ENCODE data around the gene C4orf46. TPM values are rescaled to one million over a fixed set of nuclear protein-coding genes. Genes with fewer than 3 reads are reported as not detected.
A peak's percentile ranks its signal among the peaks of the same experiment; 100 is the strongest.

C4orf46 gene
- total and polyA plus RNA-seq, 12 donors = 1.6 to 10.3 (median 3.5) TPM

GRCh38 chr4:158624889-158625478 lies 46.7 kb downstream of the C4orf46 start:
- Histone ChIP-seq H3K27ac (no peak overlapping the region), H3K9me3 (replicated peaks in 1 of 3) (no peaks in the 10 kb centered on the region), H3K4me3 (no peak overlapping the region), H3K27me3 (no peaks in the 10 kb centered on the region), H3K4me1 (replicated peaks in 1 of 2) (no peaks in the 10 kb centered on the region), H3K36me3 (replicated peaks in 1 of 2) (no peaks in the 10 kb centered on the region)
- intact Hi-C loops (cut with DNase I) = no loop called here
- DNase-seq = peak in 2 of 7 donors; percentile 15 to 26
- 26 to 32% (median 30%) methylated on average over 3 of the region's 3 CpGs for WGBS, 4 donors
- no peak for TF ChIP-seq POLR2A (IDR thresholded peaks at IDR 0.05)
- TF ChIP-seq, protein P1, sequence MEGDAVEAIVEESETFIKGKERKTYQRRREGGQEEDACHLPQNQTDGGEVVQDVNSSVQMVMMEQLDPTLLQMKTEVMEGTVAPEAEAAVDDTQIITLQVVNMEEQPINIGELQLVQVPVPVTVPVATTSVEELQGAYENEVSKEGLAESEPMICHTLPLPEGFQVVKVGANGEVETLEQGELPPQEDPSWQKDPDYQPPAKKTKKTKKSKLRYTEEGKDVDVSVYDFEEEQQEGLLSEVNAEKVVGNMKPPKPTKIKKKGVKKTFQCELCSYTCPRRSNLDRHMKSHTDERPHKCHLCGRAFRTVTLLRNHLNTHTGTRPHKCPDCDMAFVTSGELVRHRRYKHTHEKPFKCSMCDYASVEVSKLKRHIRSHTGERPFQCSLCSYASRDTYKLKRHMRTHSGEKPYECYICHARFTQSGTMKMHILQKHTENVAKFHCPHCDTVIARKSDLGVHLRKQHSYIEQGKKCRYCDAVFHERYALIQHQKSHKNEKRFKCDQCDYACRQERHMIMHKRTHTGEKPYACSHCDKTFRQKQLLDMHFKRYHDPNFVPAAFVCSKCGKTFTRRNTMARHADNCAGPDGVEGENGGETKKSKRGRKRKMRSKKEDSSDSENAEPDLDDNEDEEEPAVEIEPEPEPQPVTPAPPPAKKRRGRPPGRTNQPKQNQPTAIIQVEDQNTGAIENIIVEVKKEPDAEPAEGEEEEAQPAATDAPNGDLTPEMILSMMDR (IDR thresholded peaks at IDR 0.05) = peak; percentile 50 to 76 (median 71)

- TF ChIP-seq, protein P1 (IDR thresholded peaks at IDR 0.05) = no peak
- no peak for TF ChIP-seq POLR2A (IDR thresholded peaks at IDR 0.05)
- WGBS, 4 donors = 85 to 92% (median 89%) methylated on average over 3 of the region's 3 CpGs
- no peak overlapping the region for H3K4me3 ChIP-seq
- no peaks in the 10 kb centered on the region for H3K27me3 ChIP-seq
- no peak overlapping the region for H3K27ac ChIP-seq
- H3K36me3 ChIP-seq (replicated peaks in 1 of 2) = no peaks in the 10 kb centered on the region
- H3K9me3 ChIP-seq (replicated peaks in 1 of 3) = no peaks in the 10 kb centered on the region
- no peaks in the 10 kb centered on the region for H3K4me1 ChIP-seq (replicated peaks in 1 of 2)
- intact Hi-C loops (cut with DNase I) = no loop called here
- DNase-seq = no peak
Measured at GRCh38 chr4:158622251-158622650, 49.4 kb downstream of the C4orf46 start.

- H3K4me1 ChIP-seq (replicated peaks in 1 of 2) = no peaks in the 10 kb centered on the region
- no peaks in the 10 kb centered on the region for H3K27me3 ChIP-seq
- no peak overlapping the region for H3K4me3 ChIP-seq
- TF ChIP-seq, protein P1 (IDR thresholded peaks at IDR 0.05) = no peak
- no peak for TF ChIP-seq POLR2A (IDR thresholded peaks at IDR 0.05)
- 79 to 88% (median 86%) methylated on average over 4 of the region's 4 CpGs for WGBS, 4 donors
- intact Hi-C loops (cut with DNase I) = no loop called here
- H3K27ac ChIP-seq = no peak overlapping the region
- DNase-seq = no peak
- H3K9me3 ChIP-seq (replicated peaks in 1 of 3) = no peaks in the 10 kb centered on the region
- no peaks in the 10 kb centered on the region for H3K36me3 ChIP-seq (replicated peaks in 1 of 2)
Measured at GRCh38 chr4:158621729-158622128, 50.0 kb downstream of the C4orf46 start.

- no peak overlapping the region for H3K4me3 ChIP-seq
- no peaks in the 10 kb centered on the region for H3K36me3 ChIP-seq (replicated peaks in 1 of 2)
- no peak for DNase-seq
- no peaks in the 10 kb centered on the region for H3K27me3 ChIP-seq
- no peaks in the 10 kb centered on the region for H3K4me1 ChIP-seq (replicated peaks in 1 of 2)
- intact Hi-C loops (cut with DNase I) = no loop called here
- TF ChIP-seq POLR2A (IDR thresholded peaks at IDR 0.05) = no peak
- TF ChIP-seq, protein P1 (IDR thresholded peaks at IDR 0.05) = no peak
- no peak overlapping the region for H3K27ac ChIP-seq
- H3K9me3 ChIP-seq (replicated peaks in 1 of 3) = no peaks in the 10 kb centered on the region
Measured at GRCh38 chr4:158617956-158618355, 53.7 kb downstream of the C4orf46 start.

Small RNA genes within 50 kb of the gene (small RNA-seq; reads per million reads assigned to genes)
- gene RF00012 = 0 reads per million in 2 donors

Other genes with a start within 250 kb of the C4orf46 start
- gene RXFP1, start 150.0 kb downstream of the C4orf46 start, total RNA-seq = 10 to 100 TPM in 2 of 9 donors, 1 to 10 TPM in 6, under 1 TPM in 1; 0.78 to 15.3 (median 8.9) TPM
- 10 to 100 TPM in 1 of 3 donors, 1 to 10 TPM in 2; 3.8 to 10.1 (median 4.4) TPM for gene RXFP1, start 150.0 kb downstream of the C4orf46 start, polyA plus RNA-seq
- 100 to 1,000 TPM in 1 of 9 donors, 10 to 100 TPM in 8; 54.9 to 132 (median 86.6) TPM for gene ETFDH, start 409 bp upstream of the C4orf46 start, total RNA-seq
- gene ETFDH, start 409 bp upstream of the C4orf46 start, polyA plus RNA-seq = 100 to 1,000 TPM in 1 of 3 donors, 10 to 100 TPM in 2; 22.7 to 166 (median 41.2) TPM
- gene PPID, start 51.5 kb upstream of the C4orf46 start, total RNA-seq = 10 to 100 TPM; 12.3 to 34.7 (median 21.1) TPM
- gene PPID, start 51.5 kb upstream of the C4orf46 start, polyA plus RNA-seq = 10 to 100 TPM; 16.8 to 95.6 (median 18.9) TPM
- 10 to 100 TPM; 20.3 to 39.4 (median 32.7) TPM for gene FNIP2, start 97.1 kb upstream of the C4orf46 start, total RNA-seq
- 10 to 100 TPM in 2 of 3 donors, 1 to 10 TPM in 1; 3.5 to 13.1 (median 12.4) TPM for gene FNIP2, start 97.1 kb upstream of the C4orf46 start, polyA plus RNA-seq

Data from adrenal gland (tissue), 12 donors.